NCI-H1092 (cell line): ENCODE data around the gene NKD2.

Source experiments
- DNase-seq: peaks from one replicate; lab custom pipeline; 2025; lab: John Stamatoyannopoulos, UW

Gene NKD2

GRCh38 chr5:1030801-1031271 lies 22.2 kb downstream of the NKD2 start:
- no peak for DNase-seq

GRCh38 chr5:1031306-1031959 lies 22.8 kb downstream of the NKD2 start:
- no peak for DNase-seq

- DNase-seq: no peak
Measured at GRCh38 chr5:1032011-1032410, 23.4 kb downstream of the NKD2 start.

GRCh38 chr5:1032551-1033027 lies 24.0 kb downstream of the NKD2 start:
- no peak for DNase-seq

- no peak for DNase-seq
Measured at GRCh38 chr5:1033178-1033577, 24.6 kb downstream of the NKD2 start.

GRCh38 chr5:1033606-1034420 lies 25.2 kb downstream of the NKD2 start:
- DNase-seq: no peak

- DNase-seq: no peak
Measured at GRCh38 chr5:1034421-1034905, 25.9 kb downstream of the NKD2 start.

GRCh38 chr5:1034986-1035385 lies 26.4 kb downstream of the NKD2 start:
- DNase-seq: no peak

- no peak for DNase-seq
Measured at GRCh38 chr5:1035421-1036405, 27.1 kb downstream of the NKD2 start.

GRCh38 chr5:1036504-1037122 lies 28.0 kb downstream of the NKD2 start:
- no peak for DNase-seq

GRCh38 chr5:1037123-1037670 lies 28.6 kb downstream of the NKD2 start:
- peak; percentile 7 for DNase-seq

GRCh38 chr5:1037671-1038416 lies 29.2 kb downstream of the NKD2 start:
- DNase-seq: no peak

- DNase-seq: no peak
Measured at GRCh38 chr5:1038417-1039209, 30.0 kb downstream of the NKD2 start.

GRCh38 chr5:1039210-1039548 lies 30.6 kb downstream of the NKD2 start:
- DNase-seq: no peak

- DNase-seq: no peak
Measured at GRCh38 chr5:1039706-1040260, 31.2 kb downstream of the NKD2 start.

GRCh38 chr5:1040571-1040970 lies 32.0 kb downstream of the NKD2 start:
- DNase-seq: no peak

GRCh38 chr5:1041225-1042143 lies 32.9 kb downstream of the NKD2 start:
- DNase-seq: no peak

GRCh38 chr5:1042626-1043025 lies 34.0 kb downstream of the NKD2 start:
- no peak for DNase-seq
